ENCODE data around the gene AKAP13. TPM values are rescaled to one million over a fixed set of nuclear protein-coding genes. Genes with fewer than 3 reads are reported as not detected.
"Not testable (repeated sequence)": the region's sequence is repeated elsewhere in the genome, so short reads cannot be mapped to it uniquely, and the experiment has no call there.

The AKAP13 gene
- polyA plus RNA-seq, 3 donors: 79.6 to 92.8 (median 87.3) TPM

GRCh38 chr15:85430406-85431204 is 50.2 kb downstream of the AKAP13 start:
- no peak for DNase-seq (ENCODE audit: low read depth in 3 of 3, low spot score in 2 of 3)

GRCh38 chr15:85439996-85440395 is 59.6 kb downstream of the AKAP13 start:
- DNase-seq (ENCODE audit: low read depth in 3 of 3, low spot score in 2 of 3): no peak

- no peak for DNase-seq (ENCODE audit: low read depth in 3 of 3, low spot score in 2 of 3)
These were observed 60.0 kb downstream of the AKAP13 start for GRCh38 chr15:85440451-85440850.

- not testable (repeated sequence) for DNase-seq (ENCODE audit: low read depth in 3 of 3, low spot score in 2 of 3)
These were observed 61.5 kb downstream of the AKAP13 start for GRCh38 chr15:85441854-85442253.

GRCh38 chr15:85443046-85443445 is 62.6 kb downstream of the AKAP13 start:
- no peak for DNase-seq (ENCODE audit: low read depth in 3 of 3, low spot score in 2 of 3)

- peak; percentile 31 to 45 (median 33) for DNase-seq (ENCODE audit: low read depth in 3 of 3, low spot score in 2 of 3)
These were observed 63.2 kb downstream of the AKAP13 start for GRCh38 chr15:85443593-85444087.

- no peak for DNase-seq (ENCODE audit: low read depth in 3 of 3, low spot score in 2 of 3)
These were observed 63.8 kb downstream of the AKAP13 start for GRCh38 chr15:85444122-85444745.

GRCh38 chr15:85445361-85445760 is 65.0 kb downstream of the AKAP13 start:
- DNase-seq (ENCODE audit: low read depth in 3 of 3, low spot score in 2 of 3): no peak

GRCh38 chr15:85451099-85451700 is 70.8 kb downstream of the AKAP13 start:
- no peak for DNase-seq (ENCODE audit: low read depth in 3 of 3, low spot score in 2 of 3)

GRCh38 chr15:85452436-85452835 is 72.0 kb downstream of the AKAP13 start:
- DNase-seq (ENCODE audit: low read depth in 3 of 3, low spot score in 2 of 3): no peak

GRCh38 chr15:85453144-85453872 is 72.9 kb downstream of the AKAP13 start:
- DNase-seq (ENCODE audit: low read depth in 3 of 3, low spot score in 2 of 3): no peak

- no peak for DNase-seq (ENCODE audit: low read depth in 3 of 3, low spot score in 2 of 3)
These were observed 74.0 kb downstream of the AKAP13 start for GRCh38 chr15:85454403-85454802.

- DNase-seq (ENCODE audit: low read depth in 3 of 3, low spot score in 2 of 3): no peak
These were observed 75.5 kb downstream of the AKAP13 start for GRCh38 chr15:85455891-85456290.

- no peak for DNase-seq (ENCODE audit: low read depth in 3 of 3, low spot score in 2 of 3)
These were observed 76.4 kb downstream of the AKAP13 start for GRCh38 chr15:85456798-85457197.

GRCh38 chr15:85457392-85457968 is 77.1 kb downstream of the AKAP13 start:
- no peak for DNase-seq (ENCODE audit: low read depth in 3 of 3, low spot score in 2 of 3)

- DNase-seq (ENCODE audit: low read depth in 3 of 3, low spot score in 2 of 3): no peak
These were observed 78.4 kb downstream of the AKAP13 start for GRCh38 chr15:85458764-85459163.

- DNase-seq (ENCODE audit: low read depth in 3 of 3, low spot score in 2 of 3): no peak
These were observed 81.6 kb downstream of the AKAP13 start for GRCh38 chr15:85462029-85462428.

- DNase-seq (ENCODE audit: low read depth in 3 of 3, low spot score in 2 of 3): no peak
These were observed 83.0 kb downstream of the AKAP13 start for GRCh38 chr15:85463276-85463892.

- no peak for DNase-seq (ENCODE audit: low read depth in 3 of 3, low spot score in 2 of 3)
These were observed 83.6 kb downstream of the AKAP13 start for GRCh38 chr15:85463976-85464375.

- DNase-seq (ENCODE audit: low read depth in 3 of 3, low spot score in 2 of 3): no peak
These were observed 84.1 kb downstream of the AKAP13 start for GRCh38 chr15:85464471-85464870.
